ENCODE data around the gene GNG12. TPM values are rescaled to one million over a fixed set of nuclear protein-coding genes. Genes with fewer than 3 reads are reported as not detected.
A peak's percentile ranks its signal among the peaks of the same experiment; 100 is the strongest.

Gene GNG12
- total and polyA plus RNA-seq, 2 donors from 2014 or later: 46.1 to 89.3 TPM

- Histone ChIP-seq H3K27ac (ENCODE audit: low read depth in 2 of 2, low read length in 2 of 2) (peak overlapping the region in 1 of 2 donors; percentile 24), H3K36me3 (ENCODE audit: control insufficient read depth in 2 of 3, insufficient read depth in 3 of 3, low read length in 3 of 3) (no peaks in the 10 kb centered on the region), H3K9ac (ENCODE audit: low read length in 3 of 3) (no peak overlapping the region), H3K9me3 (ENCODE audit: control insufficient read depth in 2 of 3, insufficient read depth in 1 of 3, low read length in 3 of 3) (no peaks in the 10 kb centered on the region), H3K4me3 (ENCODE audit: low read length in 3 of 3) (no peak overlapping the region), H3K4me1 (ENCODE audit: control insufficient read depth in 2 of 3, insufficient read depth in 2 of 3, low read depth in 1 of 3, low read length in 3 of 3) (peaks cover 2 to 18% (median 13%) of the 10 kb centered on the region in 3 donors), H3K27me3 (ENCODE audit: control insufficient read depth, insufficient read depth, low read length) (no peaks in the 10 kb centered on the region)
- FAIRE-seq (no peak), DNase-seq (peak in 3 of 5 donors; percentile 51 to 72 (median 59))
- TF ChIP-seq, protein P1, sequence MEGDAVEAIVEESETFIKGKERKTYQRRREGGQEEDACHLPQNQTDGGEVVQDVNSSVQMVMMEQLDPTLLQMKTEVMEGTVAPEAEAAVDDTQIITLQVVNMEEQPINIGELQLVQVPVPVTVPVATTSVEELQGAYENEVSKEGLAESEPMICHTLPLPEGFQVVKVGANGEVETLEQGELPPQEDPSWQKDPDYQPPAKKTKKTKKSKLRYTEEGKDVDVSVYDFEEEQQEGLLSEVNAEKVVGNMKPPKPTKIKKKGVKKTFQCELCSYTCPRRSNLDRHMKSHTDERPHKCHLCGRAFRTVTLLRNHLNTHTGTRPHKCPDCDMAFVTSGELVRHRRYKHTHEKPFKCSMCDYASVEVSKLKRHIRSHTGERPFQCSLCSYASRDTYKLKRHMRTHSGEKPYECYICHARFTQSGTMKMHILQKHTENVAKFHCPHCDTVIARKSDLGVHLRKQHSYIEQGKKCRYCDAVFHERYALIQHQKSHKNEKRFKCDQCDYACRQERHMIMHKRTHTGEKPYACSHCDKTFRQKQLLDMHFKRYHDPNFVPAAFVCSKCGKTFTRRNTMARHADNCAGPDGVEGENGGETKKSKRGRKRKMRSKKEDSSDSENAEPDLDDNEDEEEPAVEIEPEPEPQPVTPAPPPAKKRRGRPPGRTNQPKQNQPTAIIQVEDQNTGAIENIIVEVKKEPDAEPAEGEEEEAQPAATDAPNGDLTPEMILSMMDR (IDR thresholded peaks at IDR 0.05; ENCODE audit: borderline replicate concordance, extremely low read depth, insufficient read depth): no peak
- intact Hi-C loops (cut with DNase I): no loop called here
Measured at GRCh38 chr1:67713057-67713846, 120.0 kb downstream of the GNG12 start.

- TF ChIP-seq, protein P1 (IDR thresholded peaks at IDR 0.05; ENCODE audit: borderline replicate concordance, extremely low read depth, insufficient read depth): no peak
- Histone ChIP-seq H3K9me3 (ENCODE audit: control insufficient read depth in 2 of 3, insufficient read depth in 1 of 3, low read length in 3 of 3) (no peaks in the 10 kb centered on the region), H3K4me3 (ENCODE audit: low read length in 3 of 3) (no peak overlapping the region), H3K36me3 (ENCODE audit: control insufficient read depth in 2 of 3, insufficient read depth in 3 of 3, low read length in 3 of 3) (no peaks in the 10 kb centered on the region), H3K4me1 (ENCODE audit: control insufficient read depth in 2 of 3, insufficient read depth in 2 of 3, low read depth in 1 of 3, low read length in 3 of 3) (peaks cover 2 to 10% (median 9%) of the 10 kb centered on the region in 3 donors), H3K27ac (ENCODE audit: low read depth in 2 of 2, low read length in 2 of 2) (no peak overlapping the region), H3K27me3 (ENCODE audit: control insufficient read depth, insufficient read depth, low read length) (no peaks in the 10 kb centered on the region), H3K9ac (ENCODE audit: low read length in 3 of 3) (peak overlapping the region in 1 of 3 donors; percentile 15)
- intact Hi-C loops (cut with DNase I): no loop called here
- FAIRE-seq (no peak), DNase-seq (no peak)
Measured at GRCh38 chr1:67711855-67712212, 121.4 kb downstream of the GNG12 start.

GRCh38 chr1:67711158-67711854 lies 122.0 kb downstream of the GNG12 start:
- Histone ChIP-seq H3K36me3 (ENCODE audit: control insufficient read depth in 2 of 3, insufficient read depth in 3 of 3, low read length in 3 of 3) (peaks cover 0 to under 1% (median under 1%) of the 10 kb centered on the region in 3 donors), H3K4me3 (ENCODE audit: low read length in 3 of 3) (no peak overlapping the region), H3K4me1 (ENCODE audit: control insufficient read depth in 2 of 3, insufficient read depth in 2 of 3, low read depth in 1 of 3, low read length in 3 of 3) (peaks cover 2 to 11% (median 5%) of the 10 kb centered on the region in 3 donors), H3K27me3 (ENCODE audit: control insufficient read depth, insufficient read depth, low read length) (no peaks in the 10 kb centered on the region), H3K9ac (ENCODE audit: low read length in 3 of 3) (peak overlapping the region in 1 of 3 donors; percentile 15), H3K27ac (ENCODE audit: low read depth in 2 of 2, low read length in 2 of 2) (peak overlapping the region in 1 of 2 donors; percentile 7), H3K9me3 (ENCODE audit: control insufficient read depth in 2 of 3, insufficient read depth in 1 of 3, low read length in 3 of 3) (no peaks in the 10 kb centered on the region)
- no peak for FAIRE-seq
- no peak for DNase-seq
- intact Hi-C loops (cut with DNase I): no loop called here
- TF ChIP-seq, protein P1 (IDR thresholded peaks at IDR 0.05; ENCODE audit: borderline replicate concordance, extremely low read depth, insufficient read depth): no peak
